CD4-positive, alpha-beta T cell treated with Interleukin-4 for 4 hours (primary cell): Measurements from ENCODE around the gene PDCD11.
A peak's percentile ranks its signal among the peaks of the same experiment; 100 is the strongest.
"Not testable (repeated sequence)": the region's sequence is repeated elsewhere in the genome, so short reads cannot be mapped to it uniquely, and the experiment has no call there.

Experiments
- DNase-seq: peaks from one replicate; pipeline ENCODE4 v3.0.0-alpha.2; 2020

Gene PDCD11

GRCh38 chr10:103396067-103396788 lies at the start of gene PDCD11, which contains the start of gene ATP5MK:
PDCD11 (plus strand) TSS chr10:103396626; CDS start chr10:103398427, 1,801 bp downstream.
ATP5MK (minus strand) TSS chr10:103396475; CDS start chr10:103392457, 4,018 bp downstream.
- DNase-seq, result peak; percentile 96

DNA sequence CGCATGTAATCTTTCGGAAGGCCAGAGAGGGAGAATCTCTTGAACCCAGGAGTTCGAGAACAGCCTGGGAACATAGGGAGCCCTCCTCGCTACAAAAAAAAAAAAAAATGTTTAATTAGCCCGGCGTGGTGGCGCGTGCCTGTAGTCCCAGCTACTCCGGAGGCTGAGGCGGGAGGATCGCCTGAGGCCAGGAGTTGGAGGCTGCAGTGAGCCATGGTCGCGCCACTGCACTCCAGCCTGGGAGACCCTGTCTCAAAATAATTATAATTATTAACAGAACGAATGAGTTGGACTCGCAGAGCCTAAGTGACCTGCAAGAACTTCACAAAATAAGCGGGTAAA lies 46.3 kb upstream of the PDCD11 start:
- no peak for DNase-seq

DNA sequence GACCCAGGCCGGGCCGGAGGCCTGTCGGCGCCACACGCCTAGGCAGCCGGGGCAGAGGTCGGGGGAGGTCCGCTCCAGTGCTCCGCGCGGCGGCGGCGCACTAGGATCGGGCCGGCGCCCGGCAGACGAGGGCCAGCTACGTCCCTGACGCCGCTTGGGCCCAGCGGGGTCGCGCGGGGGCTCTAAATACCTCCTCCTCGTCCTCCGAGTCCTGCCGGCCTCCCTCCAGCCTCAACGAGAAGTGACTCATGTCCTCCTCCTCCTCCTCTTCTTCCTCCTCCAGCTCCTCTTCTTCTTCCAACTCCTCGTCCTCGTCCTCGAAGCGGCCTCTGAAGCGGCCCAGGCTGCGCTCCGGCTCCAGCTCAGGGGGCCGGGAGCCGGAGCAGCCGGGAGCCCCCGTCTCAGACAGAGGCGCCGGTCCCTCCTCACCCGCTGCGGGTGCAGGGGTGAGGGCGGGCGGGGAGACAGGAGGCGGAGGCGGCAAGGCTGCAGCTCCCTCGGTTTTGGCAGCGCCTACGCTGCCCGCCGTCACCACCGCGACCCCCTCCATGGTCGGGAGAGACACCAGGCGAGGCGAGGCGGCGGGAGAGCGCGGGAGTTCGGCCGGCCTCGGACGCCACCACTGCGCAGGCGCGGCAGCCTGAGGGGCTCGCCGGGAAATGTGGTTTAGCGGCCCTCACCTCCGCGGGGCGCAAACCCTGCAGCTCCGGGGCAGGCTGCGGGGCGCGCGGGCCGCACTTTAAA lies 45.7 kb upstream of the PDCD11 start, which contains the start of gene PCGF6:
TSS of gene PCGF6 (minus strand) at position 624 of the 744 bp plus-strand sequence. CDS start at position 550, 74 bp downstream.
- peak; percentile 64 for DNase-seq

DNA sequence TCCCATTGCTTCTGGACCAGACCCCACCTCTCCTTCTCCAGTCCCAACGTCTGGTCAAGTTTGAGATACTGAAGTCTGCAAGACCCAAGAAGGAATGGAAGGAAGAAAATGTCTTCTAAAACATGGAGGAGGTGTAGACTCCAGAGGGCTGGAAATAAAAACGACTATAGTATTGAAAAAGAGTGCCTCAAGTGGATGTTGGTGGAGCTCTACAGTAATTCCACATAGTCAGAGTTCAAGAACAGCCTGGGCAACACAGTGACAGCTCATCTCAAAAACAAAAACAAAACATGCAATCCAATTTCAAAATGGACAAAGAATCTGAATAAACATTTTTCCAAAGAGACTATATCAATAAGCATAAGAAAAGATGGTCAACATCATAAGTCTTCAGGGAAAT lies 43.1 kb upstream of the PDCD11 start:
- DNase-seq, result no peak

DNA sequence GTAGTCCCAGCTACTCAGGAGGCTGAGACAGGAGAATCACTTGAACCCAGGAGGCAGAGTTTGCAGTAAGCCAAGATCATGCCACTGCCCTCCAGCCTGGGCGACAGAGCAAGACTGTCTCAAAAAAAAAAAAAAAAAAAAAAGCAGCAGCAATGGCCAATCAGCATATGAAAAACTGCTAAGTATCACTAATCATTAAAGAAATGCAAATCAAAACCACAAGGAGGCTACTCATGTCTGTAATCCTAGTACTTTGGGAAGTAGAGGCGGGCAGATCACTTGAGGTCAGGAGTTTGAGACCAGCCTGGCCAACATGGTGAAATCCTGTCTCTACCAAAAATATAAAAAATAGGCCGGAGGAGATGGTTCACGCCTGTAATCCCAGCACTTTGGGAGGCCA lies 41.9 kb upstream of the PDCD11 start:
- not testable (repeated sequence) for DNase-seq

DNA sequence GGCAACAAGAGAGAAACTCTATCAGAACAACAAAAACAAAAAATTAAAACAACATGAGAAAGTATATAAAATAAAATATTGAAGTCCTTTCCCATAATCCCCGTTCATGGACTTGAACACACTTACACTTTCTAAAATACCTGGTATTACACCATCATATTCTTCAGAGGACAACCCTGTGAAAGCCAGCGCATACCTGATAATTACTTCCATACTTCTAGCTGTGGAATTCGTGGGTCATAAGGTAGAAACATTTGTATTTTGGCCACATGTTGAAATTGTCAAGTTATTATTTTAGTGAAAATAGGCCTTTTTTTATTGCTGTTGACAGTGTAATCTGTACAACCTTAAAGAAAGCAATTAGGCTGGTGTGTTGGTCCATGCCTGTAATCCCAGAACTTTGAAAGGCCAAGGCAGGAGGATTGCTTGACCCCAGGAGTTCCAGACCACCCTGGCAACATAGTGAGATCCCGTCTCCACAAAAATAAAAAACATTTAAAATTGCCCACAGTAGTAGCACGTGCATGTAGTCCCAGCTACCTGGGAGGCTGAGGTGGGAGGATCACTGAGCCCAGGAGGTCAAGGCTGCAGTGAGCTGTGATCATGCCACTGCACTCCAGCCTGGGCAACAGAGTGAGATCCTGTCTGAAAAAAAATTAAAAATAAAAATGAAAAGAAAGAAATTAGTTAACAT lies 40.4 kb upstream of the PDCD11 start:
- DNase-seq, result no peak

- not testable (repeated sequence) for DNase-seq
These were observed 36.9 kb upstream of the PDCD11 start for GRCh38 chr10:103359493-103359892.

- not testable (repeated sequence) for DNase-seq
These were observed 35.6 kb upstream of the PDCD11 start for GRCh38 chr10:103360791-103361190.

GRCh38 chr10:103367379-103367781 lies 29.0 kb upstream of the PDCD11 start:
- DNase-seq, result no peak

DNA sequence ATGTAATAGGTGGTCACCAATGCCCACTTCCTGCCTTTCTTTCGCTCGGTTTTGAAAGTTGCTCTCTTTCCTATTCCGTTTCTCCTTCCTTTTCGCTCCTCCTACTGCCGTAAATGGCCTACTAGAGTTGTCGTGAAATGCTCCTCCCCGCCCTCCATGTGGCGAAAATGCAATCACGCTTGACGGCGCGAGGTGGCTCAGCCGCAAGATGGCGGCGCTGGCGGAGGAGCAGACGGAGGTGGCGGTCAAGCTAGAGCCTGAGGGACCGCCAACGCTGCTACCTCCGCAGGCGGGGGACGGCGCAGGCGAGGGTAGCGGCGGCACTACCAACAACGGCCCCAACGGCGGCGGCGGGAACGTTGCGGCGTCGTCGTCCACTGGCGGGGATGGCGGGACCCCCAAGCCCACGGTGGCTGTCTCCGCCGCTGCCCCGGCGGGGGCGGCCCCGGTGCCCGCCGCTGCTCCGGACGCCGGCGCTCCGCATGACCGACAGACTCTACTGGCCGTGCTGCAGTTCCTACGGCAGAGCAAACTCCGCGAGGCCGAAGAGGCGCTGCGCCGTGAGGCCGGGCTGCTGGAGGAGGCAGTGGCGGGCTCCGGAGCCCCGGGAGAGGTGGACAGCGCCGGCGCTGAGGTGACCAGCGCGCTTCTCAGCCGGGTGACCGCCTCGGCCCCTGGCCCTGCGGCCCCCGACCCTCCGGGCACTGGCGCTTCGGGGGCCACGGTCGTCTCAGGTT lies 28.5 kb upstream of the PDCD11 start, which contains the start of gene TAF5:
TSS of gene TAF5 (plus strand) at position 195 of the 737 bp plus-strand sequence. CDS start at position 209, 14 bp downstream.
- peak; percentile 95 for DNase-seq

GRCh38 chr10:103373544-103373943 lies 22.9 kb upstream of the PDCD11 start:
- DNase-seq, result no peak

DNA sequence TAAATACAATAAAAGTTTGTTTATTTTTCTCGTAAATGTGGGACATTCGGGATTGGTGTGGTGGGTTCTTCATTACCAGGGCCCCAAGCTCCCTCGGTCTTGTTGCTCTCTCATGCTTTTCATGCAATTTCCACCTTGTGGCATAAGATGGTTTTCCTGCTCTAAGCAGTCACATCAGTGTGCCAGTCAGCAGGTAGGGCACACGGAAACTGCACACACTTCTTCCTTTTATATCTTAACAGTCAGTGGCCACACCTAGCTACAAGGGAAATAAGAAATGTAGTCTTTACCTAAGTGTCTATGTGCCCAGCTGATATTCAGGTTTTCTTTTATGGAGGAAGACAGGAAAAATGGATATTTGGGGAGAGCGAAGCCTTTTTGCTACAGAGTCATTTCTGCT lies 22.2 kb upstream of the PDCD11 start:
- DNase-seq, result no peak

GRCh38 chr10:103382769-103383168 lies 13.7 kb upstream of the PDCD11 start:
- no peak for DNase-seq

DNA sequence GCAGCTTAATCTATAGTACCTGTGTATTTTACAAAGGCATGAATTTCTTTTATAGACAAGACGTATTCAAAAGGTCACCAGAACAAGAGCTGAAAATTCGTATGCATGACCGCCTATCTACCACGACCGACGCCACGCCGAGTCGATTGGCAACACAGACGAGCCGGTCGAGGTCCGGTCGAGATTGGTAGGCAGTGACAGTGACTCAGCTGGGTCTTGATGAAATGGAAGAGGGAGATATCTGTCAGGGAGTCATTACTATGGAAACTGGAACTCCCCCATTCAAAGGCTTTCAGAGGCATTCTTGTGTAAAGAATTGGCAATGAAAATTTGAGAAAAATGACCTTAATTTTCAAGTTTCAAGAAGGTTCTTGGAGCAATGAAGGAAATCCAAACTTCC lies 2.2 kb upstream of the PDCD11 start:
- no peak for DNase-seq

DNA sequence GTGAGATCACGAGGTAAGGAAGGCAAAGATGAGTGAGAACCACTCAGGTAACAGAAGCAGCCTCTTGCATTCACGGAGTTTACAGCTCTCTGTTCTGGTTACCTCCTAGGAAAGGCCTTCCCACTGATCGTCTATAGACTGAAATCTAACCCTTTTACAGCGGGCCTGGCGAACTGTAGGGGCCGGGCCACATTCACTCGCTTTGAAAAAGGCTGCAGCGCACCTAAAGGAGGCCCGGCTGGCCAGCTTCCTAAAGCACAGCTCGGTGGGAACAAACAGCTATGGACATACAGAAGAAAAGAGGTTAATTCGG lies 716 bp upstream of the PDCD11 start:
- no peak for DNase-seq

GRCh38 chr10:103396789-103397087 lies 312 bp downstream of the PDCD11 start:
- DNase-seq, result no peak

- DNase-seq, result no peak
These were observed 882 bp downstream of the PDCD11 start for GRCh38 chr10:103397191-103397825.

- no peak for DNase-seq
These were observed 17.1 kb downstream of the PDCD11 start for GRCh38 chr10:103413564-103413963.

DNA sequence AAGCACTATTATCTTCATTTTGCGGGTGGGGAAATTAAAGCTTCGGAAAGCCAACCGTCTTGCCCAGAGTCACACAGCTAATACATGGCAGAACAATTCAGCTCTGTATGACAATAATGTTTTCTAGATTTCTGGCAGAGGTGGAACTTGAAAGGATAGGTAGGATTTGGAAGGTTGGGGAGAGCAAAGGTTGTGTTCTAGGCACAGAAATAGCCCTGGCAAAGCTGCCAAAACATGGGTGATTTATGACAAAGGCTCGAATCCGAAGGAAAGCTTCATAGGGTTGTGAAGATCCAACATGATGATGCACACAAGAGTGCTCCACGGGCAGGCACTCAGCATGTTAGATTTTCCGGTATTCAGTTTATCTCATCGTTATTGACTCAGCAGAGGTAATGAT lies 19.2 kb downstream of the PDCD11 start:
- no peak for DNase-seq

GRCh38 chr10:103416436-103417147 lies 20.2 kb downstream of the PDCD11 start:
- peak; percentile 68 for DNase-seq

DNA sequence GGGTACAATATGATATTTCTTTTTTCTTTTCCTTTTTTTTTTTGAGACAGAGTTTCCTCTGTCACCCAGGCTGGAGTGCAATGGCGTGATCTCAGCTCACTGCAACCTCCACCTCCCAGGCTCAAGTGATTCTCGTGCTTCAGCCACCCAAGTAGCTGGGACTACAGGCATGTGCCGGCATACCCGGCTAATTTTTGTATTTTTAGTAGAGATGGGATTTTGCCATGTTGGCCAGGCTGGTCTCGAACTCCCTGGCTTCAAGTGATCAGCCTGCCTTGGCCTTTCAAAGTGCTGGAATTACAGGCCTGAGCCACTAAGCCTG lies 20.7 kb downstream of the PDCD11 start:
- not testable (repeated sequence) for DNase-seq

DNA sequence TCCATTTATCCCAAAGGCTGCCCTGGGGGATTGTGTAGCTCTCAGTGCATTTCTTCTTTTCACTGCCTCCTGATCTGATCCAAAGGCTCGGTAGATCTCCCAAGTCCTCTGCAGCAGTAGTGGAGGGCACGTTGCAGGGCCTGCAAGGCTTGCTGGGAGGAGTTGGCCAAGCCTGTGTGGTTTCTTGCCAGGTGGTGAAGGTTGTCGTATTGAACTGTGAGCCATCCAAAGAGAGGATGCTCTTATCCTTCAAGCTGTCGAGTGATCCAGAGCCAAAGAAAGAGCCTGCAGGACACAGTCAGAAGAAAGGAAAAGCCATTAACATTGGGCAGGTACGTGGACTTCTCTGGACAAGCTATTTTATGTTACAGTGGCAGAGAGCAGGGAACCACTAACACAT lies 21.2 kb downstream of the PDCD11 start:
- DNase-seq, result no peak
